ENCODE data around the gene SEMA7A. TPM values are rescaled to one million over a fixed set of nuclear protein-coding genes. Genes with fewer than 3 reads are reported as not detected.

Gene SEMA7A
- polyA plus RNA-seq, 1 of the 3 experiments (the other 2 are of a cell fraction) = 1.3 TPM

Small RNA genes lying within 50 kb of the gene (small RNA-seq; reads per million reads assigned to genes)
- 0 reads per million in 7 experiments for gene MIR6881

Other genes with a start within 250 kb of the SEMA7A start
- 27.9 and 31.0 TPM in 2 replicates for gene STRA6, start 231.2 kb downstream of the SEMA7A start, polyA plus RNA-seq (2012; rRNA removed)
- 3.3 and 4.0 TPM in 2 replicates for gene CCDC33, start 197.6 kb downstream of the SEMA7A start, polyA plus RNA-seq (2012; rRNA removed)
- gene CYP11A1, start 66.3 kb downstream of the SEMA7A start, polyA plus RNA-seq (2012; rRNA removed) = 0.08 TPM in 1 of 2 replicates, not detected in the other
- gene UBL7, start 27.2 kb upstream of the SEMA7A start, polyA plus RNA-seq (2012; rRNA removed) = 81.1 and 89.7 TPM in 2 replicates
- 3.0 and 3.7 TPM in 2 replicates for gene ARID3B, start 107.3 kb upstream of the SEMA7A start, polyA plus RNA-seq (2012; rRNA removed)
- gene CLK3, start 181.9 kb upstream of the SEMA7A start, polyA plus RNA-seq (2012; rRNA removed) = 67.7 and 72.4 TPM in 2 replicates